ENCODE data around the gene ALDH3A2. TPM values are rescaled to one million over a fixed set of nuclear protein-coding genes. Genes with fewer than 3 reads are reported as not detected.

The ALDH3A2 gene
- total and polyA plus RNA-seq, 3 donors from 2014 or later: 76.0 to 125 (median 100.0) TPM

DNA sequence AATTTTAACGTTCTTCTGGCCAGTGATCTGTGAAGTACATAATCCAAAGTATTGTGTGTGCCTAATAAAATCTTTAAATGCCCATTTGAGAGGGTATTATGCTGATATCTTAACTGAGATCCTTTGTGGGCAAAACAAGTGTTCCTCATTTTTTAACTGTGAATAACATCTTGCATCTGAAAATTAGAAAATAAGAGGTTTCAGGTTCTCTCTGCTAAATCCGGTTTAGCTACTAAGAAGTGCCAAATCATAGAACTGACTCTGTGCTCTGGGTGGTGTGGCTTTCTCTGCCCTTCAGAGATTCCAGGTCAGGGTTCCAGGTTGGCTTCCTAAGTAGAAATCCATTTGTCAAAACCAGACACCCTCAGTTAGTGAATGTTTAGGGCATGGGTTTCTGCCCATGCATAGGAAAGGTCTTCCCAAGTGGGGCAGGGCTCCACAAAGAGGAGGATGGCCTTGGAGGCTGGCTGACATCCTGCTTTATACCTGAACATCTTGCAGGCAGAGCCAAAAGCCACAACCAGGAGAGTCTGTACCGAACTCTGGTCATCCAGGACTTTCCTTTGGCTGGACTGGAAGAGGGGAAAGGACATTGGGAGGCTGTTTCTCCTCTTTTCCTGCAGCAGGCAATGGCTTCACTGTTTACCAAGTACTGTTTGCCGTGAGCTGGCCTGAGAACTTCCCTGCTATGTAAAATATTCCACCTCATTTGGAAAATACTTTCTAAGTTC is 8.5 kb downstream of the ALDH3A2 start:
- H3K9me3 ChIP-seq: no peaks in the 10 kb centered on the region
- H3K27me3 ChIP-seq: no peaks in the 10 kb centered on the region
- TF ChIP-seq POLR2A (IDR thresholded peaks at IDR 0.05): no peak
- TF ChIP-seq, protein P1, sequence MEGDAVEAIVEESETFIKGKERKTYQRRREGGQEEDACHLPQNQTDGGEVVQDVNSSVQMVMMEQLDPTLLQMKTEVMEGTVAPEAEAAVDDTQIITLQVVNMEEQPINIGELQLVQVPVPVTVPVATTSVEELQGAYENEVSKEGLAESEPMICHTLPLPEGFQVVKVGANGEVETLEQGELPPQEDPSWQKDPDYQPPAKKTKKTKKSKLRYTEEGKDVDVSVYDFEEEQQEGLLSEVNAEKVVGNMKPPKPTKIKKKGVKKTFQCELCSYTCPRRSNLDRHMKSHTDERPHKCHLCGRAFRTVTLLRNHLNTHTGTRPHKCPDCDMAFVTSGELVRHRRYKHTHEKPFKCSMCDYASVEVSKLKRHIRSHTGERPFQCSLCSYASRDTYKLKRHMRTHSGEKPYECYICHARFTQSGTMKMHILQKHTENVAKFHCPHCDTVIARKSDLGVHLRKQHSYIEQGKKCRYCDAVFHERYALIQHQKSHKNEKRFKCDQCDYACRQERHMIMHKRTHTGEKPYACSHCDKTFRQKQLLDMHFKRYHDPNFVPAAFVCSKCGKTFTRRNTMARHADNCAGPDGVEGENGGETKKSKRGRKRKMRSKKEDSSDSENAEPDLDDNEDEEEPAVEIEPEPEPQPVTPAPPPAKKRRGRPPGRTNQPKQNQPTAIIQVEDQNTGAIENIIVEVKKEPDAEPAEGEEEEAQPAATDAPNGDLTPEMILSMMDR (IDR thresholded peaks at IDR 0.05): no peak
- H3K4me1 ChIP-seq: no peaks in the 10 kb centered on the region
- H3K4me3 ChIP-seq: no peak overlapping the region
- 55 to 62% methylated on average over 4 of the region's 4 CpGs for WGBS, 2 donors
- no peaks in the 10 kb centered on the region for H3K36me3 ChIP-seq (ENCODE audit: low read depth, missing control alignments)
- no peak for DNase-seq
- intact Hi-C loops (cut with DNase I; ENCODE audit: low total_unique reads): no loop called here
- no peak overlapping the region for H3K27ac ChIP-seq

GRCh38 chr17:19659366-19660177 is 11.0 kb downstream of the ALDH3A2 start:
- TF ChIP-seq POLR2A (IDR thresholded peaks at IDR 0.05): no peak
- TF ChIP-seq, protein P1 (IDR thresholded peaks at IDR 0.05): no peak
- H3K27me3 ChIP-seq: no peaks in the 10 kb centered on the region
- no peak overlapping the region for H3K4me3 ChIP-seq
- intact Hi-C loops (cut with DNase I; ENCODE audit: low total_unique reads): no loop called here
- no peaks in the 10 kb centered on the region for H3K4me1 ChIP-seq
- 94 to 95% methylated on average over 7 of the region's 7 CpGs for WGBS, 2 donors
- no peak overlapping the region for H3K27ac ChIP-seq
- no peaks in the 10 kb centered on the region for H3K36me3 ChIP-seq (ENCODE audit: low read depth, missing control alignments)
- H3K9me3 ChIP-seq: no peaks in the 10 kb centered on the region
- DNase-seq: no peak

DNA sequence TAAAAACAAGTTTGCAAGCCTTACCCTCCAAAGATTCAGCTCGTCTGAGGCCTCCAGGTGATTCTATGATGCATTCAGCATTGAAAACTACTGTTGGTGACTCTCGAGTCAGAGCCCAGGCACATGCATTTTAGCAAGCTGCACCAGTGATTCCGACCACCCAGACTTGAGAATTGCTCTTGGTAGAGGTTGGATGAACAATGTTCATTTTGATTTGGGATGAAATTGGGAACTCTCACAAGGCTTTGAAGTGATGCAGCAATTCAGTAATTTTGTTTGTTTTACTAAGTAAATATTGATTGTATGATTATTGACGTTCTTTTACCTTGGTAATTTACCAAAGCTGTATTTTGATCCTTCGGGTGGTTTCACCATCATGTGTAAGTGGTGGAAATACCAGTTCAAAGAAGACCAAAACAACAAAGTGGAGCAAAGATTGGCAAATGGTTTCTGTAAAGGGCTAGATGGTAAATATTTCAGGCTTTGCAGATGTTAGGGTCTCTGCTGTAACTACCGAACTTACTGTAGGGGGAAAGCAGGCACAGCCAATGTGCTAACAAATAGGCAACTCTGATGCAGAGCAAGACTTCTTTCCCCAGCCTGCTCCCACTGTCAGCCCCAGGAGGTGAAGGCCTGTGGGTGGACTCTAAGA is 11.8 kb downstream of the ALDH3A2 start:
- no peak for DNase-seq
- WGBS, 2 donors: 93 to 96% methylated on average over 6 of the region's 6 CpGs
- TF ChIP-seq POLR2A (IDR thresholded peaks at IDR 0.05): no peak
- no peaks in the 10 kb centered on the region for H3K27me3 ChIP-seq
- no peak overlapping the region for H3K4me3 ChIP-seq
- no peaks in the 10 kb centered on the region for H3K36me3 ChIP-seq (ENCODE audit: low read depth, missing control alignments)
- intact Hi-C loops (cut with DNase I; ENCODE audit: low total_unique reads): no loop called here
- H3K9me3 ChIP-seq: no peaks in the 10 kb centered on the region
- no peak overlapping the region for H3K27ac ChIP-seq
- H3K4me1 ChIP-seq: no peaks in the 10 kb centered on the region

DNA sequence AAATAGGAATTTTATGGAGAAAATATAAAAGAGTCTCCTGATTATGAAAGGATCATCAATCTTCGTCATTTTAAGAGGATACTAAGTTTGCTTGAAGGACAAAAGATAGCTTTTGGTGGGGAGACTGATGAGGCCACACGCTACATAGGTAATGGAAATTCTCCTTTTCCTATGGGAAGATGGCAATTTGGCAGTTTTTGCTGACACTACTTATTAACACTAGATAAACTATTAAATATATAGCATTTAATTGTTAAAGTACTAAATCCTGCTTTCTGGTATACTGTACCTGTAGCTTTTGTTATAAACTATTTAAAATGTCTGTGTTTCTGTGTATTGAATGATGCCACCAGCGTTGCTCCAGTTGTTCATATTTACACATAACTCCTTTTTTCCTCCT is 12.6 kb downstream of the ALDH3A2 start:
- no peaks in the 10 kb centered on the region for H3K9me3 ChIP-seq
- no peak for TF ChIP-seq POLR2A (IDR thresholded peaks at IDR 0.05)
- TF ChIP-seq, protein P1 (IDR thresholded peaks at IDR 0.05): no peak
- H3K36me3 ChIP-seq (ENCODE audit: low read depth, missing control alignments): no peaks in the 10 kb centered on the region
- no peak for DNase-seq
- no peak overlapping the region for H3K4me3 ChIP-seq
- no peaks in the 10 kb centered on the region for H3K4me1 ChIP-seq
- intact Hi-C loops (cut with DNase I; ENCODE audit: low total_unique reads): no loop called here
- WGBS, 2 donors: 90 to 91% methylated on average over 3 of the region's 3 CpGs
- no peaks in the 10 kb centered on the region for H3K27me3 ChIP-seq
- no peak overlapping the region for H3K27ac ChIP-seq

GRCh38 chr17:19663097-19663496 is 14.5 kb downstream of the ALDH3A2 start:
- H3K4me3 ChIP-seq: no peak overlapping the region
- H3K36me3 ChIP-seq (ENCODE audit: low read depth, missing control alignments): no peaks in the 10 kb centered on the region
- no peak for DNase-seq
- no peaks in the 10 kb centered on the region for H3K4me1 ChIP-seq
- no peak overlapping the region for H3K27ac ChIP-seq
- intact Hi-C loops (cut with DNase I; ENCODE audit: low total_unique reads): no loop called here
- TF ChIP-seq, protein P1 (IDR thresholded peaks at IDR 0.05): no peak
- no peak for TF ChIP-seq POLR2A (IDR thresholded peaks at IDR 0.05)
- 95 to 96% methylated on average over 6 of the region's 6 CpGs for WGBS, 2 donors
- no peaks in the 10 kb centered on the region for H3K9me3 ChIP-seq
- H3K27me3 ChIP-seq: no peaks in the 10 kb centered on the region

Measured in testis (tissue), 3 donors.